ENCODE results near the gene RUNX2.

The RUNX2 gene

DNA sequence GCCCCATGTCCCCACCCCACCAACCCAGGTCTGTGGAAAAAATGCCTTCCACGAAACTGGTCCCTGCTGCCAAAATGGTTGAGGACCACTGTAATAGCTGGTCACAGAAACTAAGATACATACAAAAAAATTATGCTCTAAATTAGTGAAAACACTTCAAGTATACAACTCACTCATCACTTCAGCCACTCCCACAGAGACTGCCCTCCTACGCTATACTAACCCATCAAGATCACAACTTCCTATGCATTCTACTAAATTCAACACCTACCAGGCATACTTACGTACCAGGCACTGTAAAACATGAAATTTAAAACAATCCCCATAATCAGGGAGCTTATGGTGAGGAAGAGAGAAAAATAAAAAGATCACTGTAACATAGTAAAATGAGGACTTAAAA, 22.9 kb downstream of the RUNX2 start:
- no peak for DNase-seq (ENCODE audit: low read depth in 2 of 2)

DNA sequence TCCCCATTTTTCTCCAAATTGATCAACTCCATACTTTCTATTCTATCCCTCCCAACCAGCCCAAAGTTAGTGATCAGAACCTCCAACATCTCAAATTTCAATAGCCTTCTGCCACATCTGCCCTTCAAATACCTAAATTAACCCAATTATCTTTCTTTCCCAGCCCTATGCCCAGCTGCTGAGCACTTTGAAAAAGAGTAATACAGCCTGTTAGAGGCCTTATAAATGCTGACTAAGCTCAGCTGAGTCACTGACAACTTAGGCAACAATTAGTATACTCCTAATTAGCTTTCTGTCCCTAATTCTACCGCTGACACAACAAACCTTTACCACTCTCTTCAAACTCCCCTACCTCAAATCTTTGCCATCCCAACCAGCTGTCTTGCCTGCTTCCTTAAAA, 23.5 kb downstream of the RUNX2 start:
- no peak for DNase-seq (ENCODE audit: low read depth in 2 of 2)

DNA sequence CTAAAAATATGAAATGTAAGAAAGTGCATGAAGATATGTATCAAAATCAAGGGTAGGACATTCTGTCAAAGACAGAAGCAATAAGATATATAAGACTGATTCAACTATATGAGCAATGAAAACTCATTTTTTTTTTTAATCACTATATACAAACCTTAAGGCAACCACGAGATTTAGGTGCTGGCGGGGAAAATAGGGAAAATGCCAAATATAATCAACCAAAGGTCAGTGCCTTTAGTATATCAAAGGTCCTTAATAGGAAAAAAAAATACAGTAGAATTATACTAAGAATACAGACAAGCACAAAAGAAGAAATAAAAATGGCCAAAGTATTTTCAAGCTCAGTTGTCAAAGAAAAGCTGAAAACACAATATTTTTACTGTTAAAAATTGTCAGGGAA, 25.5 kb downstream of the RUNX2 start:
- DNase-seq (ENCODE audit: low read depth in 2 of 2) = no peak

DNA sequence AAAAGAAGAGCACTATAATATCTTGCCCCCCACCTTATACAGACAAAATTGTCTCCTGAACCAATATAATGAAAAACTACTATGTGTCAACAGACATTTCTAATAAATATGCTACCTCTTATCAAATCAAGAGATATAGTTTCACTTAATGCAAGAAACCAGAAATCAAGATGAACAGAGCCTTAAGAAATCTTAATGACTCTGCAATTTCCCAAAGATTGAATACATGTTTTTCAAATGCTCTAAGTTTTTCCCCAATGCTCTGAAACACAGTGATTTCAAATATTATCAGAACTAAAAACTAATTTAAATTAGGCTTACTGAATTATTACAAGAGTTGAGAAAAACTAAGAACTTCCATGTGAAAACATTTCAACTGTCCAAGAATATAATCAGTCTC, 36.3 kb downstream of the RUNX2 start:
- DNase-seq (ENCODE audit: low read depth in 2 of 2) = no peak

DNA sequence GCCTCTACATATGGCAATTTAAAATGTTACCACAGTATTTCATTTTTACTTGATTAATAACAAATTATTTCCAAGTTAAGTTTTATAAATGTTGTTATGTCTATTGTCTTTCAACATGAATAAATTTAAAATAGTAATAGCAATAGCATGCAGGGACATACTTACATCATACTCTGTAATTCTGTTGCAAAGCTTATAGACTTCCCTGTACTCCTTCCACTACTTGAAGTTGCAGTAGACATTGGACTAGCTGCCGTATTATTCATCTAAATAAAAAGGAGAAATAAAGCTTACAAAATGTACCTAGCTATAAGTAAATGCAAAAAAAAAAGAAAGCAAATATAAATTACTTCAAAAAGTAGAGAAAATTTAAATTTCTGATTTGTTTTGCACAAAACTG, 36.9 kb downstream of the RUNX2 start:
- no peak for DNase-seq (ENCODE audit: low read depth in 2 of 2)

DNA sequence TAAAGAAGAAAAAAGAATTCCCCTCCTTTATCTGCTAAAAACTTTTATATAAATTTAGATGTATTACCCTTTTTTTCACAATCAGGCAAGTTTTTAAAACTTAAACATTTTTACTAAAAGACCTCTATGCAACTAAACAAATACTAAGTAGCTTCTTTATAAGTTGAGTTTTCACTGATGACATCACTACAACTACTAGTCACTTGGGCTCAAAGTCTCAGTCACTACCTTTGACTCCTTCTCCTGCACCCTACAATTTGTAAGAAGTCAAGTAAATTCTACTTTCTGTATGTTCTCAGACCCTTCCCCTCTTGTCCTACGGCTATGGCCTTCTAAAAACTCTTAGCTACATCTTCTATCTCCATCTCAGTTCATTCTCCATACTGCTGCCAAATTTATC, 38.4 kb downstream of the RUNX2 start:
- DNase-seq (ENCODE audit: low read depth in 2 of 2) = no peak

DNA sequence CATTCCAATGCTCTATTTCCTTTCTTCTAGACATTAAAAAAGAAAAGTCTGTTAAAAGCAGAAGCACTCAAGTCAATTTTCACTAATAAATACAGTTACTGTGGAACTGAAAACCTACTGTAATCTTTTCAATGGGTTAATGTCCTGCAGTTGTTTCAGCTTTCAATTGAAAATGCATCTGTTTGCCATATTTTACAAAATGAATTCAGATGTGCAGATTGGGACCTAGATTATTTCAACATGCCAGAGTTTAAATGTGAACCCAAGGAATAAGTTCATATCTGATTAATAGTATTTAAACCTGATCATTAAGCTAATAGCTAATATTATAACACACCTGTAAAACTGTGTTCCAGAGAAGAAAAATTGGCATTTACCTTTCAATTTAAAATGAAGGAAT, 39.9 kb downstream of the RUNX2 start:
- DNase-seq (ENCODE audit: low read depth in 2 of 2) = no peak

DNA sequence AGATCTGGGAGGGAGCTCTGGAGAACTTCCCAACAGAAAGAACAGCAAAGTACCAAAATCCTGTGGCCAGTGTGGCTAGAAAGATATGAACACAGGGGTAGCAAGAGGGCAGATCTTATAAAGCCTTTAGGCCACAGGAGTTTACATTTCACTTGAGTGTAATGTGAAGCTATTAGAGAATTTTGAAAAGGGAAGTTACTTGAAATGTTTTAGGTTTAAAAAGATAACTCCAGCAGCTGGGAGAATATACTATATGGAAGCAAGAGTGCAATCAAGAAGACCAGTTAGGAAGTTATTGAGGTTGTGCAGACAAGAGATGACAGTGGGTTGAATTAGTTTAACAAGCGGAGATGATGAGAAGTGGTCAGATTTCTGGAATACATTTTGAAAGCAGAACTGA, 41.7 kb downstream of the RUNX2 start:
- DNase-seq (ENCODE audit: low read depth in 2 of 2) = no peak

DNA sequence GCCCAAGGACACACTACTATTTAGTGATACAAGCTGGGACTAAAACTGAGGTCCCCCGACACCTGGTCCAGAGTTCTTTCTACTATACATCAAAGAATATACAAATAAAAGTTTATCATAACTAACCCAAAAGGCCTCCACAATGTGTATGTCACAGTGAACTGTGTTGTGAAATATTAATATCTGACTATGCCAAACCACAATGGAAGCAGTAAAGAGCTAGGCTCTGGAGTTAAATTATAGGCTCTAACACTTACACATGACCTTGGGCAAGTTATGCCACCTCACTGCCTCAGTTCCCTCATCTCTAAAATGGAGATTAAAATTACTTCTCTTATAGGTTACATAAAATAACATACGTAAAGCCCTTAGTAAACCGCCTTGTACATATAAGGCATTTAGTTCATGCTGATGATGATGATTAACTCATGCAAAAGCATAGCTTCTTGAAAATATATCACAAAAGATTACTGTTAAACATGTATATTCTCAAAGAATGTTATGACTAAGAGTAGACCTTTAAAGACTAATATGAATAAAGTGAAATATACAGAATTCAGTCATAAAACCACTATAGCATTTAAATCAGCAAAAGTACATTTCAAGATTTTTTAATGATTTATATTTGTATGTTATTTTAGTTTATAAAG, 43.9 kb downstream of the RUNX2 start:
- DNase-seq (ENCODE audit: low read depth in 2 of 2) = no peak

DNA sequence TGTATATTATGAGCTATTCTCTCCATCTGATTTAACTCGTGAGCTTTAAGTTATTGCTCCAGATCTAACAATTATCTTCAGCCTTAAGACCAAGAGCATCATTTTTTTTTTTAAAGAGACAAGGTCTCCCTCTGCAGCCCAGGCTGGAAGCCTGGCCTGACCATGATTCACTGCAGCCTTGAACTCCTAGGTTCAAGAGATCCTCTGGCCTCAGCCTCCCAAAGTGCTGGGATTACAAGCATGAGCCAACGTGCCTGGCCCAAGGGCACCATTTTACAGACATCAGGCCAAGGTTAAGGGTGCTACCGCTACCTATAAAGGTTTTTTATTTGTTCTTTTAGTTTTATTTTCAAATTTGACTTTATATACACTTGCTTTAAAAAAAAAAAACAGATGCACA, 47.3 kb downstream of the RUNX2 start:
- DNase-seq (ENCODE audit: low read depth in 2 of 2) = no peak

DNA sequence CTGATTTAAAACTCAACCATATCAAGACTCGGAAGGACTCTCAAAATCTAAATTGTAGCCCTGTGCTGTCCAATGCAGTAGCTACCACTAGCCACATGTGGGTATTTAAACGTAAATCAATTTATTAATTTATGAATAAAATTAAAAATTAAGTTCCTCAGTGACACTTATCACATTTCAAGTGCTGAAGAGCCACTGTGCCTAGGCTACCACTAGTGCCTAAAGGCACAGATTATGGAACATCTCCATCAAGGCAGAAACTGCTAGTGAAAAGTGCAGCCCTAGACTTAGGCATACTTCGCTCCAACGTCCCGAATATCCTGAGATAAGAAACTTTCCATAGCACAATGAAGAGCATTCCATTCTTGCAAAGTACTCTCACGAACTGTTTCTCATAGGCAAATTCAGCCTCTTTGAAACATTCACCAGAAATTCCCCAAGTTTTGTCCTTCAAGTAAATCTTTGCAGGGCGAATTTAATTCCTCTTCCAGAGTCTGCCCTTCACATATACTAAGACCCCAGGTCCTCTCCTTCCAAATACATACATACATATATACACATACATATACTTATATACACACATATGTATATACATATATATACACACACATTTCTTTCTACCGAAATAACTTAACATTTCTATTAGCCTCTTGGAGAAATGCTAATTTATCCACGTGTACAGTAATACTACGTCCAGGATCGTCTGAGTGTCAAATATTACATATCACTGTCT, 48.3 kb downstream of the RUNX2 start:
- DNase-seq (ENCODE audit: low read depth in 2 of 2) = no peak

DNA sequence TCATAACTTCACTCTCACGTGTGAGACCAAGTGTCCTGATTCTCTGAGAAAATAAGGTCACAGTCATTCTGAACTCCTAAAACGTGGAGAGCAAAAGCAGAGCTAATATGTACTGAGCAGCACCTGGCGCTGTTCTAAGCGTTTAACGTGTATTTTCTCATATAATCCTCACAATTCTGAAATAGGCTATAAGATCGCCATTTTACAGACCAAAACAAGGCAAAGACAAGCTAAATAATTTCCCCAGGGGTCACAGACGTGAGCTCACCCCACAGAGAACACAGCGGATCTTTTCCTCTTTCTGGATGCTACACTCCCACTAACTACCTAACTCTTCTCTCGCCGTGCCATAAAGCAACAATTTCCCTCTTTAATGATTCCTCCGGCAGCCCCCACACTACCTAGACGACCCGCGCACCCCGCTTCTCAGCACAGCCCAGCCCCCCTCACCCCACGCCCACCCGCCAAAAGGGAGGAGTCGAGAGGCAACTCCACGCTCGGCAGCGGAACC, 49.0 kb downstream of the RUNX2 start:
- peak; percentile 43 to 63 for DNase-seq (ENCODE audit: low read depth in 2 of 2)

DNA sequence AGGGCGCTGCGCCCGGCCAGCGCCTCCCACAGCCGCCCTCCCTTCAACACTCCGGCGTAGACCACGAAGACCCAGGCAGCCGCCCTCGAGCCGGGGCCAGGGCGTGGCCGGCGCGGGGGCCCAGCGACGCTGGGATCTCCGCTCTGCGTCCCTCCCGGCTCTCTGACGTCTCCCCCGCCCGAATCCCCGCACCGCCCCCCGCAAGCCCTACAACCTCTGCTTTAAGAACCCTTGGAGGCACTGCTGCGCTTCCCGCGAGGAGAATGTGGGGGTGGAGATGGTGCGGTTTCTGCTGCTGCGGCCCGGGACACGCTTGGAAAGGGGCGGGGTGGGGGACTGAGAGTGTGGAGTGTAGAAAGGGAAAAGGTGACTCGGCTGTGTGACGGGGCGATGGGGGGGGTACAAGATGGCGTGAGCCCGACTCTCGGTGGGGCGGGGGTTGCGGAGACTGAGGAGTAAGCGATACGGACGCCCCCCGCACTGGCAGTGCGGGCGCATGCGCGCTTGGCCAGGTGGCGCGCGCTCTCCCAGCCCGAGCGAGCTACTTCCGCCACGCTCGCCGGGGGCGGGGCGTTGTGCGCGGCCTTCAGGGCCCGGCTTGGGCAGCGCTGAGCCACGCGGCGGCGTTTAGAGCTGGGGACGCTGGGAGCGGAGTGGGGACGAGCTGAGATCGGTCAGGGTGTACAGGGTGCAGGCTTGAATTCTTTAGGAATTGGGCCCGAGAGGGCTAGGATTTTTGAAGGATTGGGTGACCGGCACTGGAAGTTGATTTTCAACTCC, 49.6 kb downstream of the RUNX2 start, which contains the start of gene SUPT3H:
TSS of gene SUPT3H (minus strand) at position 381 of the 780 bp plus-strand sequence.
- peak; percentile 78 to 87 for DNase-seq (ENCODE audit: low read depth in 2 of 2)

DNA sequence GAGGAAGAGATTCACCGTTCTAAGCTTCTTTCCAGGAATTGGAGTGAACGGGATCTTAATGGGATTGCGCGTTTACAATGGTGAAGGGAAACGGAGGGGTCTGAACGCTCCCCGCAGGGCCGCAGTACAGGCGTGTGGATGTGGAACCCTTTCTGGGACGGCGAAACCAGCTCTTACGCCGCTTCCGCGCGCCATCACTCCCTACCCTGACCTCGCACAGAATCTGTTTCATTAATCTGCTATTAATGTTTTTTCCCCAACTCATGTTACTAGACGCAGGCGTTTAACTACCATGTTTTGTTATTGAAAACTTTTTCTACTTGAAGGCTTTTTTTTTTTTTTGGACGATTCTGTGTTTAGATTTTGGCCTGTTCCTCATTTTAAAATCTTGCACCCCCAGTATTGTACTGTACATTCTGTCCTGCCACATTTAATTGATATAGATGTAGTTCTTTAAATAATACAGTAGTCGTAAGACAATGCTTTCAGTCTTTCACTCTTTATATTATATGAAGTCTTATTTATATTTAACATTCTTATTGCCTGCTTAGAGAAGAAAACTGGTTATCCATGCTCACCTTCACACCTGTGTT, 50.3 kb downstream of the RUNX2 start:
- DNase-seq (ENCODE audit: low read depth in 2 of 2) = peak in 1 of 2 donors; percentile 7

DNA sequence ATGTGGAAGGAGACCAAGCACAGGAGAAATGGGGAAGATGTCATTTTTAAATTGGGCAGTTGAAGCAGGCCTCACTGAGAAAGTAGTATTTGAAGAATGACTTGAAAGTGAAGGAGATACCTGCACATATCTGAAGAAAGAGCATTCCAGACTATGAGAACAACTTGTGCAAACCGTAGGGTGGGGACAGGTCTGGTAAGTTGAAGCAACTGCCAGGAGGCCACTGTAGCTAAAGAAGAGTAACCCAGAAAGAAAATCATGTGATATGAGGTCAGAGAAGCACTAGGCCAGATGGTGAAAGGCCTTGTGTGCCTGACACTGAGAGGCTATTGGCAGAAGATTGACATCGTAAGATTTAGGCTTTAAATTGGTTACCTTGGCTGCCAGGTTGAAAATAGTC, 54.3 kb downstream of the RUNX2 start:
- no peak for DNase-seq (ENCODE audit: low read depth in 2 of 2)

DNA sequence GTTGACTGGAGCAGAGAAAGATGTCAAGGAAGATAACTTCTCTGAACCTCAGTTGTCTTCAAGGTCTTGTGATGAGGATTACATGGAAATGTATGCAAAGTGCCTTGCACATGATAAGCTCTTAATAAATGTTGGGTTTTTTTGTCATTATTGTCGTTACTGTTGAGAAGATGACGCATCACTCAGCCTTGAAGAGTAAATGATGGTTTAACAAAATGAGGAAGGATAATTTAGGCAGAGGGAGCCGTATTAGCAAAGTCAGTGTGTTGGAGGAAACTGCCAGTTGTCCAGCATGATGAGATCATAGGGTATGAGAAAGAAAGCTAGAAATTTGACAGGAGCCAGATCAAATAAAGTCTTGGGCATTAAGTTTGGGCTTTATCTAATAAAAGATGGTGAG, 58.4 kb downstream of the RUNX2 start:
- DNase-seq (ENCODE audit: low read depth in 2 of 2) = no peak

DNA sequence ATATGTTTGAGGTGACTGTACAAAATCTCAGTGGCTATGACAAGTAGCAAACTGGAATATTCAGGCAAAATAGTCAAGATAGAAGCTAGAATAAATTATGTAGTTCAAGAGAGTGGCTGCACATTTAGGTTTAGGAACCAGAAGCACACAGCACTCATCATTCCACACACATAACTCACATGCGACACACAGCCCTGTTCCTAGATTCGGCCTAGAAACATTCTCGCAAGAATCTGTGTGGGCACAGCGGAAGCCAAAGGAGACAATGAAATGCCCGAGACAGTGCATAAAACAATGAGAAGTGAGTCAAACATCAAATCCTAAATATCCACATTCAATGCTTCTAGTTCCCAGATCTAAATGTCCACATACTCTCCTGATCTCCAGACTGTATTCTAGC, 59.1 kb downstream of the RUNX2 start:
- no peak for DNase-seq (ENCODE audit: low read depth in 2 of 2)

DNA sequence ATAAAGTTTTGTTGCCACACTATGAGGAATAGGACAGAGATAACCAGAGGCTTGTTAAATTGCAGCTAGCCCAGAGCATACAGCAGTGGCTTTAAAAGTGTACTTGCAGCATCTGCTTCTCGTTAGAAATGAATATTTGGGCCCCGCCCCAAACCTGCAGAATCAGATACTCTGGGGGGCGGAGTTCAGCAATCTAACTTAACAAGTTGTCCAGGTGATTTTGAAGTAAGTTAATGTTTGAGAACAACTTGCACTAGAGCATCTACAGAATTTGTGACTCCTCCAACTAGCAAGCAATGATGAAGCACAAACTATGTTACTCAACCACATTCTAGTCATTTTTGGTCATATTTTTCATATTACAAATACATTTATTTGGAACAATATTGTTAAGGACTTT, 60.2 kb downstream of the RUNX2 start:
- DNase-seq (ENCODE audit: low read depth in 2 of 2) = no peak

DNA sequence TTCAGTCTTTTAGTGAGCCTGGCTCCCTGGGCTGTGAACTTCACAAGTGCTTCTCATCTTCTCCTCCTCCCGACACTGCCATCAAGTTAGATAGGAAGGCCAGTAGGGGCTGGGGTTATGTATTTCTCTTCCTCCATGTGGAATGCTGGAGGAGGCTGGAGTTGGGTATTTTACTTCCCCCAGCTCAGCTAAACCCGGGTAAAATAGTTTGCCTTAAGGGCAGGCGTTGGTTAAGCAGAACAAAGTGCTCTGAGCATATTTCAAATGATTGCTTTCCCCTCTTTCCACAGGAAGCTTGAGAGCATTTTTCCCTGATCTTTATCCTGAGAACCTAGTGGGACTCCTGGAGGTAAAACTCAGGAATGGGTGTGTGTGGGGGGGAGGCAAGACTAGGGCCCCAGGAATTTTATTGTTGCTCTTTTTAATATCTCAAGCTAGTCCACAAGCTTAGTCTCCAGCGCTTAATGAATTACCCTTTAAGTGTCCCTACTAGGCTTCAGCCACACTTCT, 66.5 kb downstream of the RUNX2 start:
- DNase-seq (ENCODE audit: low read depth in 2 of 2) = no peak

DNA sequence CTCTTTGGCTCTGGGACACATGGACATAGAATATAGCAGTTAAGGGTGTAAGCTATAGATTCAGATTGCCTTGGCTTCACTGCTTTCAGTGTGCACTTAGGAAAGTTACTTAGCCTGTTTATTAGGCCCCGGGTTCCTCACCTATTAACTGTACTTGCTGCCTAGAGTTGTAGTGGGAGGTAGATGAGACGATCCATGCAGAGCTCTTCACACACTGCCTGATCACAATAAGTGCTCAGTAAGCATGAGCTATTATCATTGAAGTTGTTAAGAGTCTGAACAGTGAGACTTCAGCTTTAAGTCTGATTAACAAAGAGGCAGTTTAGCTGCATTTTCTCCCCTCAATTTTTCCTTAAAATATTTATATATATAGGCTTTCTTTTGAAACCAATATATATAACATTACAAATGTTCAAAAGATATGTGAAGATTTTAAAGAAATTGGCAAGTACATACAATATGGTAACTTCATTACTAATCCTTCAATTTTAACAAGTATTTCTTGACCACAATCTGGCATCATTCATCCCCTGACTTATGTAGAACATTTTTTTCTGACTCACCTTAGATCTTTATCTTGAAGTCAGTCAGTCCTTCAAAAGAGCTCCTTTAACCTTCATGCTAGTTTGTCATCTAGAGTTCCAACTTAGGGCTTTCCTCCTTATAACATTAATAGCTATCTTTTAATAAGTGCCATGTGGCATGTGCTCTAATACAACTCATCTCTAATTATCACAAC, 70.1 kb downstream of the RUNX2 start:
- no peak for DNase-seq (ENCODE audit: low read depth in 2 of 2)

DNA sequence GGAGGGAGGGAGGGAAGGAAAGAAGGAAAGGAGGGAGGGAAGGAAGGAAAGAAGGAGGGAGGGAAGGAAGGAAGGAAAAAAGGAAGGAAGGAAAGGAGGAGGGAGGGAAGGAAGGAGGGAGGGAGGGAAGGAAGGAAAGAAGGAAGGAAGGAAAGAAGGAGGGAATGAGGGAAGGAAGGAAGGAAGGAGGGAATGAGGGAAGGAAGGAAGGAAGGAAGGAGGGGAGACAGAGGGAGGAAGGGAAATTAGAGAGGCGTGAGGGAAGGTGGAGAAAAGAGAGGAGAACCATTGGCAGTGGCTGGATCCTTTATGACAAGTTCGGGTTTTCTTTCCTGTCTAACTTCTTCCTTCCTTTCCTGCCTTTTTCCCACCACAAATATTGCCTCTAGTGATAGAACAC, 71.9 kb downstream of the RUNX2 start:
- no peak for DNase-seq (ENCODE audit: low read depth in 2 of 2)

Data from stimulated activated CD4-positive, alpha-beta T cell treated with anti-CD3 and anti-CD28 coated beads, Interleukin-1b, Interleukin-23, amount 100 ng/mL, for 1 hour (primary cell).